Upper lobe of left lung (tissue), 4 donors: ENCODE data around the gene FKTN.

Experiments
- POLR2A ChIP-seq, 4 donors: fragments of 450-650 bp; IDR thresholded peaks; one replicate each; pipeline ENCODE4 v1.5.1; 2016 to 2017; ENCODE audit warnings: antibody characterized with exemption in 4 of 4, mild to moderate bottlenecking in 2 of 4
- TF ChIP-seq, protein P1 (sequence below), 6 experiments: fragments of 450-650 bp in 4 of 6; fragments of 200-600 bp in 2 of 6; sonication (generic) in 2 of 6; IDR thresholded peaks; one replicate each; pipeline ENCODE4 v1.5.1; 2016 to 2019; ENCODE audit warnings: antibody characterized with exemption in 6 of 6

DNA sequence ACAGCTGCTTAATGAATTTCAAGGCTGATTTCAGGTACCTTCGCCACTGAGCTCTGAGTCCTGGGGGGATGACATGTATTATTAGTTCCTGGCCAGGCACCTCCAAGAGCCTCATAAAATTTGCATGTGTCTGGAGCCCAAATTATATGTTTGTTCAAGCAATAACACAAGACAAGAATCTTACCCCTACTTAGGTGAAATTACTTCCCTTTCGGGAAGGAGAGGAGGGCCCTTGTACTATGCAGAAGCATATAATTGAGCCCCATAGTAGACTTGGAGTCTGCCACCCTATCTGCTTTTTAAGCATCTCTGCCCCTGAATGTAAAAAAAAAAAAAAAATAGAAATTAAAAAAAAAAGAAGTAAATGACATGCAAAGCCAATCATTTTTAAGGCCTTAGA is 123.4 kb downstream of the FKTN start:
- no peak for TF ChIP-seq POLR2A (IDR thresholded peaks at IDR 0.05)
- TF ChIP-seq, protein P1, sequence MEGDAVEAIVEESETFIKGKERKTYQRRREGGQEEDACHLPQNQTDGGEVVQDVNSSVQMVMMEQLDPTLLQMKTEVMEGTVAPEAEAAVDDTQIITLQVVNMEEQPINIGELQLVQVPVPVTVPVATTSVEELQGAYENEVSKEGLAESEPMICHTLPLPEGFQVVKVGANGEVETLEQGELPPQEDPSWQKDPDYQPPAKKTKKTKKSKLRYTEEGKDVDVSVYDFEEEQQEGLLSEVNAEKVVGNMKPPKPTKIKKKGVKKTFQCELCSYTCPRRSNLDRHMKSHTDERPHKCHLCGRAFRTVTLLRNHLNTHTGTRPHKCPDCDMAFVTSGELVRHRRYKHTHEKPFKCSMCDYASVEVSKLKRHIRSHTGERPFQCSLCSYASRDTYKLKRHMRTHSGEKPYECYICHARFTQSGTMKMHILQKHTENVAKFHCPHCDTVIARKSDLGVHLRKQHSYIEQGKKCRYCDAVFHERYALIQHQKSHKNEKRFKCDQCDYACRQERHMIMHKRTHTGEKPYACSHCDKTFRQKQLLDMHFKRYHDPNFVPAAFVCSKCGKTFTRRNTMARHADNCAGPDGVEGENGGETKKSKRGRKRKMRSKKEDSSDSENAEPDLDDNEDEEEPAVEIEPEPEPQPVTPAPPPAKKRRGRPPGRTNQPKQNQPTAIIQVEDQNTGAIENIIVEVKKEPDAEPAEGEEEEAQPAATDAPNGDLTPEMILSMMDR (IDR thresholded peaks at IDR 0.05) = no peak
